Astrocyte of the spinal cord (primary cell): Measurements from ENCODE around the gene LRRC37A3.
A peak's percentile ranks its signal among the peaks of the same experiment; 100 is the strongest.
"Not testable (repeated sequence)": the region's sequence is repeated elsewhere in the genome, so short reads cannot be mapped to it uniquely, and the experiment has no call there.

ENCODE experiments used
- DNase-seq: peaks from one replicate; pipeline ENCODE4 v3.0.0; 2011; ENCODE audit warnings: low read depth, low spot score
- H3K4me3 ChIP-seq: 2 replicates; pipeline ENCODE4 v1.5.1; 2011; ENCODE audit warnings: low read depth, mild to moderate bottlenecking, low read length, moderate library complexity
- in situ Hi-C: cut with HindIII; loops from 2 replicates; pipeline ENCODE4 v1.10.0; 2017; ENCODE audit warnings: low sequenced_read_pairs
- TF ChIP-seq, protein P1 (sequence below): IDR thresholded peaks from 2 replicates; pipeline ENCODE4 v1.5.1; 2012; ENCODE audit warnings: low read depth, mild to moderate bottlenecking, low read length, inconsistent platforms

The LRRC37A3 gene

DNA sequence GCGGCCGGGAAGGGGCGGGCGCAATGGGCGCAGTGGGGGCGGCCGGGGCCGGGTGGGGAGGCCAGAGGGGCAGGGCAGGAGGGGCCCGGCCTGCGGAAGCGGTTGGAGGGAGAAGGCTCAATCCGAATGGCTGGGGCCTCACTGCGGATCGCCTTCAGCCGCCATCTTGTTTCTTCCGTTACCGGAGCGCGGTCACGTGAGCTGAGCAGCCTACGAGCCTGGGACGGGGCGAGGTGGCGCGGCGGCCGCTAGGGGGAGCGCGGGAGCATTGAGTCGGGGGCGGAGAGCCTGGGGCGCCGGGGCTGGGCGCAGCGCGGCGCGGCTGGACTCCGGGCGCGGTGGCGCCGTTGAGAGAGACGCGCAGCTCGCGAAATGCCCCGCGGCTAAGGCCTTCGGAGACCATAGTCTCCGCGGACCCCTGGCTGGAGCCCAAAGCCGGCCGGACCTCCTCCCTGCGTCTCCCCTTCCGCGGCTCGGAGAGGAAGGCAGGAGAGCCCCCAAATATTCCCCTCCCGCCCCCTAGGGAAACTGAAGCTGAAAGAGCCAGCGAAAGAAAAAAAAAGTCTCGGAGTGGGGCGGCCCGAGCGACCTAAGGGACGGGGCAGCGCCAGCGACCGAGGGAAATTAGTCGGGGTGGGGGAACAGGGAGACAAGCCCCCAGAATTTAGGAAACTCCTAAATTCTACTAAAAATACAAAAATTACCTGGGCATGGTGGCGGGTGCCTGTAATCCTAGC is at the start of gene LRRC37A3:
Gene LRRC37A3 (minus strand): TSS at position 190 of the 737 bp plus-strand sequence. CDS start 22,221 bp downstream, outside the sequence.
- peak within 1 kb of the TSS; percentile 55 for H3K4me3 ChIP-seq
- in situ Hi-C loops: not testable (repeated sequence)
- DNase-seq: peak; percentile 86
- TF ChIP-seq, protein P1, sequence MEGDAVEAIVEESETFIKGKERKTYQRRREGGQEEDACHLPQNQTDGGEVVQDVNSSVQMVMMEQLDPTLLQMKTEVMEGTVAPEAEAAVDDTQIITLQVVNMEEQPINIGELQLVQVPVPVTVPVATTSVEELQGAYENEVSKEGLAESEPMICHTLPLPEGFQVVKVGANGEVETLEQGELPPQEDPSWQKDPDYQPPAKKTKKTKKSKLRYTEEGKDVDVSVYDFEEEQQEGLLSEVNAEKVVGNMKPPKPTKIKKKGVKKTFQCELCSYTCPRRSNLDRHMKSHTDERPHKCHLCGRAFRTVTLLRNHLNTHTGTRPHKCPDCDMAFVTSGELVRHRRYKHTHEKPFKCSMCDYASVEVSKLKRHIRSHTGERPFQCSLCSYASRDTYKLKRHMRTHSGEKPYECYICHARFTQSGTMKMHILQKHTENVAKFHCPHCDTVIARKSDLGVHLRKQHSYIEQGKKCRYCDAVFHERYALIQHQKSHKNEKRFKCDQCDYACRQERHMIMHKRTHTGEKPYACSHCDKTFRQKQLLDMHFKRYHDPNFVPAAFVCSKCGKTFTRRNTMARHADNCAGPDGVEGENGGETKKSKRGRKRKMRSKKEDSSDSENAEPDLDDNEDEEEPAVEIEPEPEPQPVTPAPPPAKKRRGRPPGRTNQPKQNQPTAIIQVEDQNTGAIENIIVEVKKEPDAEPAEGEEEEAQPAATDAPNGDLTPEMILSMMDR: peak; percentile 71

DNA sequence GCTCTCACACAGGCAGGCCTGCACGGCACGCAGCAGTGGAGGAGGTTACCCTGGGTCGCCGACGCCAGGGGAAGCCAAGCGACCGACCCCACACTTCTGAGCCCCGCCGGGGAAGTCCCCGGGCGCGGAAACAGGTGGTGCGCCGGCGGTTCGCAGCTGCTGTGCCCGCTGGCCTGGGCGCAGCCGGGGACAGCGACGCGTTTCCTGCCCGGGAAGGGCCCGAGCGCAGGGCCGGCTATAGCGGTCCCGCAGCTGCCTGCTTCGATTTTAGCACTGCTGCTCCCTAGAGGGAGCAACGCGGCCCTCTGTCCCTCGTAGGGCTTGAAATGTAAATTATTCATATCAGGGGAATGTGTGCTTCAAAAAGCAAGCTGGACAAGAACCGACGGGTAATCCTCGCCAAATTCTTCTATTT is 46.6 kb upstream of the LRRC37A3 start:
- TF ChIP-seq, protein P1: peak; percentile 17
- peak overlapping the region; percentile 29 for H3K4me3 ChIP-seq
- in situ Hi-C loops: not testable (repeated sequence)
- DNase-seq: peak; percentile 46

DNA sequence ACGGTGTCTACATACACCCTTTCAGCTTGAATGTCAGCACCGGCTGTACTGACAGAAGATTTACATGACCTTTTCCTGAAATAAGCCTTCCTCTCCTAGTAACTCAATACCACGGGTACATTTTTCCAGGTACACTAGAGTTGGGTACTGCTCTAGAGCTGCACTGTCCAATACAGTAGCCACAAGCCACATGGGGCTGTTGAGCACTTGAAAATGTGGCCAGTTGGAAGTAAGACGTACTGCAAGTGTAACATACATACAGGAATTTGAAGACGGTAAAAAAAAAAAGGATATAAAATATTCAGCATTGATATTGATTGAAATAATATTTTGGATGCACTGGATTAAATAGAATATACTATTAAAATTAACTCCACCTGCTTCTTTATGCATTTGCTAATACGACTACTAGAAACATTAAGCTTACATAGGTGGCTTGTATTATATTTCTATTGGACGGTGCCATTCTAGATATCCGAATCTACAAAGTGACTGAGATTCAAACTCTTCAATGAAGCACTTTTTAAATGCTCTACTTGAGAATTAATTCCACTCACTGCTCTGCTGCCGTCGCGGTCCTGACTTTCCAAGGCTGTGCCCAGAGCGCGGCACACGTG is 46.1 kb upstream of the LRRC37A3 start:
- in situ Hi-C loops, DNase-seq: not testable (repeated sequence)
- peak overlapping the region; percentile 29 for H3K4me3 ChIP-seq

DNA sequence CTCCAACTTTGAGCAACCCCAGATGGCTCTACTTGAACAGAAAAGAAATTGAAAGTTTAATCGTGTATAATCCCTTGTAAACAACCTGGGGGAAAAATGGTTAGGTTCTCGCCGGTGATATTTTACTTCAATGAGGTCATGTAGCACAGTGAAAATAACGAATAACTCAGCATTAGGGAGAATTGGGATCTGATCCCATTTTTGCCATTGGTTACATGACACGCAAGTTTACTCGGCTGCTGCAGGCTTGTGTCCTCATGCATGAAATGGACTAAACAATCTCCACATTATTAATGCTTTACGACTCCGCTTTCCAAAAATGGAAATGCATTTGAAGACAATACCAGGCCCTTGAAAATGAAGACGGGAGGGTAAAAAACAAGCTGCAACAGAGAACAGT is 45.5 kb upstream of the LRRC37A3 start:
- in situ Hi-C loops: no loop called here
- TF ChIP-seq, protein P1: no peak
- DNase-seq: no peak
- no peak overlapping the region for H3K4me3 ChIP-seq

DNA sequence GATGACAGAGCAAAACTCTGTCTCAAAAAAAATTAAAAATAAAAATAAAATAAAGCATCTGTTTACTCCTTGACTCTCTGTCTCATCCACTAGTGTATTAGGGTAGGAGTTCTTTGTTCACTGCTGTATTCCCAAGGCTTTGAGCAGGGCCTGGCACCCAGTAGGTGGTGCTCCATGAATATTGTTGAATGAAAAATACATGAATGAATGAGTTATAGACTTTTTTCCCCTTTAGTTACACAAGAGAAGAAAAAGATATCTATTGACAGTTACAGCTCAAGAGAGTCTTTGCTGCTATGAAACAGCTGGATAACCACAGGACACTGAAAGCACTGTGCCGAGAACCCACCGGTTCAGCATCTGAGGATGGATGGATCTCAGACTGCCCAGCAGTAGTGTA is 44.5 kb upstream of the LRRC37A3 start:
- H3K4me3 ChIP-seq, in situ Hi-C loops, DNase-seq: not testable (repeated sequence)
- TF ChIP-seq, protein P1: peak; percentile 1

DNA sequence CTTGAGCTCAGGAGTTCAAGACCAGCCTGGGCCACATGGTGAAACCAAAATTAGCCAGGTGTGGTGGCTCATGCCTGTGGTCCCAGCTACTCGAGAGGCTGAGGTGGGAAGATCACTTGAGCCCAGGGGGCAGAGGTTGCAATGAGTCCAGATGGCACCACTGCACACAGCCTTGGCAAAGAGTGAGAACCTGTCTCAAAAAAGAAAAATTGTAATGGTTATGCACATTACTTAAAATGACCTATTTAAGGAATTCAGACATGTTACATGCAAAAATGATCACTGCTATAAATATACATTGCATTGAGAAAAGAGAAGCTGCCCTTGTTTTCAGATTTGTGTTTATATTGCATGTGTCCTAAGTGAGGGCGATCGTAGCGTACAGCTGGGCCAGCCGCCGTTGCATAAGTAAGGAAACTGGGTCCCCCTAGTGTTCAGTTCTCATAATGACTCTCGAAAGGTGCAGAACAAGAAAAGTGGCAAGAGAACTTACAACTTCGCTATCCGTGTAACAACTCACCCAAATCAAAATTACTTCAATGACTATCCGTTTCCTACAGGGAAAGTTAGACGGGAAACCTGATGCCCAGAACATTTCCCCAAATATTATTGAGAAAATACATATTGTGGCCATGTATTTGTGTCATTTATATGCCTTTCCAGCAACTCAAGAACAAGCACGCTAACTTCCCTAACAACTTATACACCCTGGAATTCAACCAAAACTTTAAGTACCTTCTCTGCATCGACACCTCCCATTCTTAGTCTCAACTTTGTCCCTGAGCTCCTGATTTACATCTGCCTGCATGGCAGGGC is 42.5 kb upstream of the LRRC37A3 start:
- TF ChIP-seq, protein P1: peak; percentile 56
- H3K4me3 ChIP-seq, in situ Hi-C loops: not testable (repeated sequence)
- DNase-seq: peak; percentile 74

DNA sequence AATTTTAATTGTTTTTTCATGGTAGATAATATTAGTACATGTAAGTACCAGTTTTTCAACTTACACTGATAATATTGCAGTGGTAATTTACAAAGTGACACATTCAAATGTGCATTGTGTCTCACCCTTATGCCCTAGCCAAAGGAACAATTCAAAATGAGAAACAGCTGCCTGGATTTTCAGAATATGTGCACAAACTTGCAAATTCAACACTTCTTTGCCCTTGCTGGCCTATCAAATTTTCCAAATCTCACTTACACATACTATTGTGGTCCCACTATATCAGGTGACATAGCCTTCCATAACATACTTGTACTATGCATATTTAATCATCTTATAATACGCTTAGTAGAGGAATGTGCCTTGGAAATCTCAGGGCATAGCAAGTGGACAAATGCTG is 32.6 kb upstream of the LRRC37A3 start:
- in situ Hi-C loops: no loop called here
- H3K4me3 ChIP-seq: no peak overlapping the region
- TF ChIP-seq, protein P1: no peak
- no peak for DNase-seq
